Mucosa of stomach (tissue), 1 donor: ENCODE results near the gene TNRC6A.
"Not testable (repeated sequence)": the region's sequence is repeated elsewhere in the genome, so short reads cannot be mapped to it uniquely, and the experiment has no call there.

Experiments
- H3K27me3 ChIP-seq: one replicate; pipeline ENCODE4 v1.7.0; 2013; ENCODE audit warnings: mild to moderate bottlenecking, low read length; ENCODE audit not compliant: control insufficient read depth, insufficient read depth
- H3K36me3 ChIP-seq: one replicate; pipeline ENCODE4 v1.7.0; 2013; ENCODE audit warnings: low read length; ENCODE audit not compliant: control insufficient read depth, insufficient read depth
- H3K4me1 ChIP-seq: one replicate; pipeline ENCODE4 v1.7.0; 2013; ENCODE audit warnings: mild to moderate bottlenecking, low read length; ENCODE audit not compliant: control insufficient read depth, insufficient read depth
- H3K4me3 ChIP-seq: one replicate; pipeline ENCODE4 v1.7.0; 2013; ENCODE audit warnings: low read length
- H3K9ac ChIP-seq: one replicate; pipeline ENCODE4 v1.7.0; 2013; ENCODE audit warnings: mild to moderate bottlenecking, low read length, moderate library complexity
- H3K9me3 ChIP-seq: one replicate; pipeline ENCODE4 v1.7.0; 2013; ENCODE audit warnings: mild to moderate bottlenecking, low read length, moderate library complexity; ENCODE audit not compliant: control insufficient read depth
- donor health status: Pancreatic carcinoma.

TNRC6A gene

DNA sequence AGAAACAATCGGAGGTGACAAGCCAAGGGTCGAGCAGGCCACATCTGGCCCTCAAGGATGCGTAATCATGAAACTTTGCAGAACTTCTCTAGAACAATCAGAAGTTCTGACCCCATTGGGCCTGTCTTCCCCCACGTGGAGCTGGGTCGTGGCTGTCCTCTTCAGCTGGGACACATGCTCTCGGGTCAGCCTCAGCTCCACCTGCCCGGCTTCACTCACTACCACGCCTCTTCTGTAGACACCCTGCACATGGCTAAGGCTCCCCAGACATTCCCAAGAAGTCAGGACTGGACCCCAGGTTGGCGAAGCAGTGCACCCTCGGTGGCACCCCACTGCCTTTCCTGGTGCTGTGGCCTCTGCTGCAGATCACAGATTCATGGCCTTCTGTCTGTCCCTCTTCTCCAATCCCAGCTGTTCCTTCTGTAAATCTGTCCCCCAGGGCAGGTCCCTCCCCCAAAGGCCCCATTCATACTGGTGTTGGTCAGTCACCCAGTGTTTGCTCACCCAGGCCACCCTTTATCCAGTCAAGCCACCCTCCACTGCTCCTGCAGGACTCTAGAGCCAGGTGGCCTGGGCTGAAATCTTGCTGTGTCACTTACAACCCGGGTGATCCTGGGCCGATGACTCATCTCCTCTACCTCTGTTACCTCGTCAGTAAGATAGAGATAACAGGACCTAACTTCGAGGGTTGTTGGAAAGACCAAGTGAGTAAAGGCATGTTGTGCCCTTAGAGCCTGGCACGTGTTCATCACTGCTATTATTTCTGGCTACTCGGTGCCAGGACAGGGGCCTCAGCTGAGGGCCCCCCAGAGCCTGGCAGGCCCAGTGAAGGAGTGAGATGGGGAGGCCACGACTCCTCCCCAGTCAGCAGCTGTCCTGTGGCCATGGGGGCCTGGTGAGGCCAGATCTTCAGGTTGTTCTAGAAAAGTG, 114.9 kb downstream of the TNRC6A start:
- no peaks in the 10 kb centered on the region for H3K9me3 ChIP-seq
- no peaks in the 10 kb centered on the region for H3K36me3 ChIP-seq
- H3K4me1 ChIP-seq: peaks cover 34% of the 10 kb centered on the region
- no peak overlapping the region for H3K4me3 ChIP-seq
- H3K9ac ChIP-seq: no peak overlapping the region
- H3K27me3 ChIP-seq: peaks cover 3% of the 10 kb centered on the region

DNA sequence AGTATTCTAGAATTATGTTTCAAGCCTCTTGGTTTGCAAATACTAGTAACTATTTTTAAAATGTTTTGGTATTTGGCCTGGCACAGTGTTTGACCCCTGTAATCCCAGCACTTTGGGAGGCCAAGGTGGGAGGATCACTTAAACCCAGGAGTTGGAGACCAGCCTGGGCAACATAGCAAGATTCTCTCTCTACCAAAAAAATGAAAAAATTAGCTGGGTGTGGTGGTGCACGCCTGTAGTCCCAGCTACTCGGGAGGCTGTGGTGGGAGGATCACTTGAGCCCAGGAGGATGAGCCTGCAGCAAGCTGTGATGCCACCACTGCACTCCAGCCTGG, 115.5 kb downstream of the TNRC6A start:
- not testable (repeated sequence) for H3K27me3 ChIP-seq, H3K9ac ChIP-seq, H3K4me3 ChIP-seq, H3K9me3 ChIP-seq, H3K36me3 ChIP-seq
- H3K4me1 ChIP-seq: peaks cover 30% of the 10 kb centered on the region

DNA sequence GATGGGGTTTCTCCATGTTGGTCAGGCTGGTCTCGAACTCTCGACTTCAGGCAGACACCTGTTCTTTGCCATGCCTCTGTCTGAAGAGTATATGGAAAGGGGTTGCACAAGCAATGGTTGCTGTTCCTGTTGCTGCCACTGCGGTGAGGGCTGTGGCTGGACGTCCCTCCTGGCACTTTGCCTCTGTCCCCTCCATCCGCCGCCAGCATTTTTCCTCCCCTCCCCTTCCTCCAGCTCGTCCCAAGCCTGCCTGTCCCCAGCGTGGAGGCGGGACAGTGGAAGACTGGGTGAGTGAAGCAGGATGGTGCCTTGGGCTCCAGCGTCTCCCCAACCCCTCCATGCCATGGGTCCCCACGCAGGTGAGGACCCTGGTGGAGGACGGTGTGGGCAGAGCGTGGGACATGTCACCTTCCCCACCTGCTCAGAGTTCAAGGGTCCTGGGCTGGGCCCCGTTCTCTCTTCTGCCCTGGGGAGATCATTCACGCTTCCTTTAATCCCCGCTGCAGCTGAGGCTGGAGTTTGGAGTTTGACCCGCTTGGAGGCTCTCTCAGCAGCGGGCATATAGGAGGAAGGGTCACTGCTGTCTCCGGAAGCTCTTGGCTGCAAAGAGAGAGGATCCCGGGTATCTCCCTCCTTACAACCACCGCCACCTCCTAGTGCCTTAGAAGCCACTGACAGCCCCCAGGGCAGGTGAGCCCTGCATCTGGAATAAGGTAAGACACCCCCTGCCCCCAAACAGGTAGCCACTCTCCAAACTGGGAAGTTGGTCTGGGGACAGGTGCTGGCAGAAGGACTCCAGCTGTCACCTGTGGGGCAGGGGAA, 116.5 kb downstream of the TNRC6A start, which contains the start of gene SLC5A11:
TSS of gene SLC5A11 (plus strand) at position 238 of the 822 bp plus-strand sequence. CDS start 12,681 bp downstream, outside the sequence.
- peaks cover 3% of the 10 kb centered on the region for H3K27me3 ChIP-seq
- H3K4me1 ChIP-seq: peaks cover 33% of the 10 kb centered on the region
- no peaks in the 10 kb centered on the region for H3K36me3 ChIP-seq
- no peaks in the 10 kb centered on the region for H3K9me3 ChIP-seq
- H3K4me3 ChIP-seq: no peak within 1 kb of the TSS
- no peak within 1 kb of the TSS for H3K9ac ChIP-seq

DNA sequence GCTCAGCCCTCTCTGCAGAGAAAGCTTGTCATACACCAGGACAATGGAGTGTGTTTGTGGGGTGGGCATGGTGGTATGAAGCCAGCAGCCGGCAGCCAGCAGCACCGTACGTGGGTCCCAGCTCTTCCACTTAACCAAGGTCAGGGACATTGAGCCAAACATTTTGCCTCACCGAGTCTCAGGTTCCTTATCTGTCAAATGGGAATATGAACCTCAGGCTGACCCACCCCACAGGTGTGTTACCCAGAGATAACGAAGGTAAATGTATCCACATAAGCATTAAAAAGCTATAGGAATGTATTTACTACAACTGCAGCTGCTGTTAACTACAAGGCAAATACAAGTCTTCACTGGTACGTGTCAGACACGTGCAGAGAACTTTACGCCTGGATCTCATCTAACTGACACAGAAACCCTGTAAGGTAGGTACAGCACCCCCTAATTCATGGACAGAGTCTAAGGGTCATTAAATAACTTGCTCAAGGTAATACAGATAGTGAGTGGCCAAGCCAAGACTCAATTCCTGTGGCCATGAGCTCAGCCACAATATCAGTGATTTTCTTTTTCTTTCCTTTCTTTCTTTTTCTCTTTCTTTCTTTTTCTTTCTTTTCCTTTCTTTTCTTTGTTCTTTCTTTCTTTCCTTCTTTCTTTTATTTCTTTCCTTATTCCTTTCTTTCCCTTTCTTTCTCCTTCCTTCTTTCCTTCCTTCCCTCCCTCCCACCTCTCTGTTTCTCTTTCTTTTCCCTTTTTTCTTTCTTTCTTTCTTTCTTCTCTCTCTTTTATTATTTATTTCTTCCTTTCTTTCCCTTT, 117.3 kb downstream of the TNRC6A start:
- Histone ChIP-seq H3K4me1 (peaks cover 25% of the 10 kb centered on the region), H3K9me3 (no peaks in the 10 kb centered on the region), H3K27me3 (peaks cover 3% of the 10 kb centered on the region)

DNA sequence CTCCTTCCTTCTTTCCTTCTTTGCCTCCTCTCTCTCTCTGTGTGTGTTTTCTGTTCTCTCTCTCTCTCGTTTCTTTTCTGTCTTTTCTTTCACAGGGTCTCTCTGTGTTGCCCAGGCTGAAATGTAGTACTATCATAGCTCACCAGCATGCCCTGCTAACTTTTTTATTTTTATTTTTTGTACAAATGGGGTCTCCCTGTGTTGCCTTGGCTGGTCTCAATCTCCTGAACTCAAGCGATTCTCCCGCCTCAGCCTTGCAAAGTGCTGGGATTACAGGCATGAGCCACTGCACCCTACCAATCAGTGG, 117.9 kb downstream of the TNRC6A start:
- Histone ChIP-seq H3K9me3 (no peaks in the 10 kb centered on the region), H3K4me1 (peaks cover 26% of the 10 kb centered on the region), H3K36me3 (no peaks in the 10 kb centered on the region), H3K9ac (no peak overlapping the region), H3K27me3 (peaks cover 3% of the 10 kb centered on the region), H3K4me3 (no peak overlapping the region)

More for the DNA sequence above, 117.3 kb downstream of the TNRC6A start:
- Histone ChIP-seq H3K36me3 (no peaks in the 10 kb centered on the region), H3K4me3 (no peak overlapping the region), H3K9ac (no peak overlapping the region)

DNA sequence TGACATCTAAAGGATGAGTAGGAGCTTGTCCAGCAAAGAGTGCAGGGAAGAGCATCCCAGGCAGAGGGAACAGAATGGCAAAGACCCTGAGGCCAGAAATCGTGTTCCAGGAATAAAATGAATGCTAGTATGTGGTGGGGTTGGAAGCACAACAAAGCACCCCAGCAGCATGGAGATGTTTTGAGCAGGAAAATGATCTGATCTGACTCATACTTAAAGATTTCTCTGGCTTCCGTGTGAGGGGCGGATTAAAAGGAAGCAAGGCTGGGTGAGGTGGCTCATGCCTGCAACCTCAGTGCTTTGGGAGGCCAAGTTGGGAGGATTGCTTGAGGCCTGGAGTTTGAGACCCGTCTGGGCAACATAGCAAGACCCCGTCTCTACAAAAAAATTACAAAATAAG, 118.6 kb downstream of the TNRC6A start:
- H3K4me3 ChIP-seq: no peak overlapping the region
- peaks cover 27% of the 10 kb centered on the region for H3K4me1 ChIP-seq
- no peaks in the 10 kb centered on the region for H3K9me3 ChIP-seq
- no peaks in the 10 kb centered on the region for H3K36me3 ChIP-seq
- no peak overlapping the region for H3K9ac ChIP-seq
- H3K27me3 ChIP-seq: peaks cover 3% of the 10 kb centered on the region

DNA sequence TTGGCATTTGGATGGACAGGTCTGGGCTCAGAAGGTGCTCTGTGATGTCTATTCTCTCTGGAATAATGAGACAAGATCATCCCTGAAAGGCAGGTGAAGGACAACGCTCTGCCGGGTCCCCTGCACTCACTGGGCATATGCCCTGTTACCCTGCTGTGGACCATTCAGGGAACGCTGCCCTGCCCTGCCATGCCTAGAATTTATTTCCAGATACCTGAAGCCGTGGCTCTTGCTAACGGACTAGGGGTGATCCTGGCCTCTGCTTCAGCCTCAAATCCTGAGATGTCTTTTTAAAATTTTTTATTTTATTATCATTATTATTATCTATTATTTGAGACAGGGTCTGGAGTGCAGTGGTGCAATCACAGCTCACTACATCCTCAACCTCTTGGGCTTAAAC, 120.2 kb downstream of the TNRC6A start:
- H3K4me3 ChIP-seq: no peak overlapping the region
- no peaks in the 10 kb centered on the region for H3K9me3 ChIP-seq

DNA sequence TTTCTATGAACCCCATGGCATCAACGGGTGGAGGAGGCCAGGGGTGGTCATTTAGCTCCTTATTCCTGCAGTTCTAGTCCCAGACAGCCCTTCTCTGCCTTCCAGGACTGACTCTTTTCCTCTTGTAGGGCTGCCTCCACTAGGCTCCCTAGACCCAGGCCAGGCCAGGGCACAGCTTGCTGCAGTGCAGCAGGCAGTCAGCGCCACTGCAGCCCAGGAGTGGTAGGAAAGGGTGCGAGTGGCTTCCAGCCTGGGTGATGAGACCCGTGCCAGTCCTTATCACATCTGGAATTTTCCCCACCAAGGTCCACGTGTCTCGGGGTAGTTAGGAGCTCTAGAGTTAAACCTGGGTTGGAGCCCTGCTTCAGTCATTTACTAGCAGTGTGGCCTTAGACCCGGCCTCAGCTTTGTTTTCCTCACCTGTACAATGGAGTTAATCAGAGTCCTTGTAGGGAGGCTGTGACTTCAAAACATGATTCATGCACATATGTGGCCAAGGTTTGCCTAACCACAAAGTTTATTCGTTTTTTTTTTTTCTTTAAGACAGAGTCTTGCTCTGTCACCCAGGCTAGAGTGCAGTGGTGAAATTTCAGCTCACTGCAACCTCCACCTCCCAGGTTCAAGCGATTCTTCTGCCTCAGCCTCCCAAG, 121.0 kb downstream of the TNRC6A start:
- H3K27me3 ChIP-seq: peaks cover 11% of the 10 kb centered on the region
- H3K4me1 ChIP-seq: peaks cover 18% of the 10 kb centered on the region
- H3K36me3 ChIP-seq: no peaks in the 10 kb centered on the region
- no peaks in the 10 kb centered on the region for H3K9me3 ChIP-seq
- H3K4me3 ChIP-seq: no peak overlapping the region
- H3K9ac ChIP-seq: no peak overlapping the region

More for the DNA sequence above, 120.2 kb downstream of the TNRC6A start:
- Histone ChIP-seq H3K27me3 (peaks cover 9% of the 10 kb centered on the region), H3K4me1 (peaks cover 20% of the 10 kb centered on the region), H3K9ac (no peak overlapping the region), H3K36me3 (no peaks in the 10 kb centered on the region)

DNA sequence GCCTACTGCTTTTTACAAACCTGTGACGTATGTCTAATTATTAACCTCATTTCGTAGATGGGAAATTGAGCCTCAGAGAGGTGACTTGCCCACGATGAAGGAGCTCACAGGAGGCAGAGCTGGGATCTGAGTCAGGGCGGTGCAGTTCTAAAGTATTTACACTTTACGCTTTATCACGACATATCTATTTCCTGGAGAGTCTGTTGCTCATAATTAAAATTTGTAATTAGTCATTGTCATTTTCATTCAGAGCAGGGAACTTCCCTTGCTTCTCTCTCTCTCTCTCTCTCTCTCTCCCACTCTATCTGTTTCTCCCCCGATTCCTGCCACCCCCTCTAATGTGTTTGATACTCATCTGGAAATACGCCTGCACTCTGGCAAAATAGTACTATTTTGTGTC, 122.2 kb downstream of the TNRC6A start:
- Histone ChIP-seq H3K4me3 (no peak overlapping the region), H3K9me3 (no peaks in the 10 kb centered on the region), H3K9ac (no peak overlapping the region), H3K36me3 (no peaks in the 10 kb centered on the region), H3K4me1 (peaks cover 9% of the 10 kb centered on the region), H3K27me3 (peaks cover 8% of the 10 kb centered on the region)

DNA sequence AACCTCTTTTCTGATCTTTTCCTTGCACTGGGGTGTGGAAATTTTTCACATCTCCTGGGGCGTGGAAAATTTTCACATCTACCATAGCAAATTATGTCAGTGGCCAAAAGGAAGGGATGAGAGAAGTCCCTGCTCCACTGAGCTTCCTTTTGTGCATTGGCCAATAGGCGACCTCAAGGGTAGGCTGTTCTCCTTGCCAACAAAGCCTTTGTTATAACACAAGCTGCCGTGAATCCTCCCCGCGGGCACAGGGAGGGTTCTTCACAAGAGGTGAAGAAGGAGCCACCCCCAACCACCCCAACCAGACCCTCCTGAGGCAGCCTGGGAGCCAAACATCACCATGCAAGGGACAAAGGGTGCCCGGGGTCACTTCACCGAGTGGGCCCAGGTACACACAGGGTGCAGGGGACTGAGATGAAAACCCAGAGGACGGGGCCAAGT, 122.8 kb downstream of the TNRC6A start:
- Histone ChIP-seq H3K36me3 (no peaks in the 10 kb centered on the region), H3K4me3 (no peak overlapping the region), H3K9ac (no peak overlapping the region), H3K27me3 (peaks cover 8% of the 10 kb centered on the region), H3K4me1 (peaks cover 9% of the 10 kb centered on the region), H3K9me3 (no peaks in the 10 kb centered on the region)

DNA sequence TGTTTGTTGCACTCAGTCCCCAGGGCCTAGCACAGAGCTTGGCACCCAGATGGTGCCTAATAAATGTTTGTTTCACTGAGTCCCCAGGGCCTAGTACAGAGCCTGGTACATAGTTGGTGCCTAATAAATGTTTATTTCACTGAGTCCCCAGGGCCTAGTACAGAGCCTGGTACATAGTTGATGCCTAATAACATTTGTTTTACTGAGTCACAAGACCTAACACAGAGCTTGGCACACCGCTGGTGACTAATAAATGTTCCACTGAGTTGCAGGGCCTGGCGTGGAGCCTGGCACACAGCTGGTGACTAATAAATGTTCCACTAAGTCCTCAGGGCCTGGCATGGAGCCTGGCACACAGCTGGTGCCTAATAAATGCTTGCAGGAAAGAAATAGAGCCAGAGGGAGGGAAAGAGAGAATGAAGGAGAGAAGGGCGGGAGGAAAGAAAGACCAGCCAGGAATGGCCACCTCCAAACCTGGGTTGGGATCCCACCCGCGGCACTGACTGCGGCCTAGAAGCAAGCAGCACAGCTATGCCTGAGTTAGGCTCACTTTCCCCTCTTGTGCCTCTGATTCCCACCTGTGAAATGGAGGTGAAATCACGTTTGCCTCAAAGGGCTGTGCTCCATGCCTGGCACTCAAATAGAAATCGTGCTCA, 123.8 kb downstream of the TNRC6A start:
- Histone ChIP-seq H3K4me3 (no peak overlapping the region), H3K27me3 (peaks cover 8% of the 10 kb centered on the region), H3K36me3 (no peaks in the 10 kb centered on the region), H3K9ac (no peak overlapping the region), H3K9me3 (no peaks in the 10 kb centered on the region), H3K4me1 (peaks cover 9% of the 10 kb centered on the region)
